HepG2 (cell line): ENCODE measurements around the gene ALDH18A1. TPM values are rescaled to one million over a fixed set of nuclear protein-coding genes. Genes with fewer than 3 reads are reported as not detected.

Experiments used
- CBX5 ChIP-seq: sonication (generic); formaldehyde crosslinking; IDR thresholded peaks from 2 replicates; pipeline ENCODE4 v1.4.0; 2020; ENCODE audit warnings: missing genetic modification reagents, borderline replicate concordance
- CCDC6 ChIP-seq: sonication (generic); formaldehyde crosslinking; IDR thresholded peaks from 2 replicates; pipeline ENCODE4 v1.8.1; 2022; ENCODE audit warnings: mild to moderate bottlenecking, missing genetic modification reagents, moderate library complexity
- ELF3 ChIP-seq: IDR thresholded peaks from 2 replicates; pipeline ENCODE4 v1.6.1; 2016; ENCODE audit warnings: missing genetic modification reagents, missing compliant biosample characterization
- ETV6 ChIP-seq: sonication (generic); formaldehyde crosslinking; conservative IDR thresholded peaks from 2 replicates; pipeline ENCODE4 v1.4.0; 2020; ENCODE audit warnings: missing genetic modification reagents
- FOXP1 ChIP-seq, 2 experiments: fragments of 450-650 bp in 1 of 2; IDR thresholded peaks; 2 replicates each; pipeline ENCODE4 v1.6.1; 2017 to 2018; ENCODE audit warnings: antibody characterized with exemption in 1 of 2
- FOXP4 ChIP-seq: sonication (generic); formaldehyde crosslinking; IDR thresholded peaks from 2 replicates; pipeline ENCODE4 v1.4.0; 2020; ENCODE audit warnings: missing genetic modification reagents
- IRF2 ChIP-seq: IDR thresholded peaks from 2 replicates; pipeline ENCODE4 v1.6.1; 2018; ENCODE audit warnings: missing genetic modification reagents, missing compliant biosample characterization
- ISL2 ChIP-seq: sonication (generic); formaldehyde crosslinking; IDR thresholded peaks from 2 replicates; pipeline ENCODE4 v1.5.0; 2020; ENCODE audit warnings: missing genetic modification reagents
- LCORL ChIP-seq, 2 experiments: fragments of 450-650 bp in 1 of 2; sonication (generic) in 1 of 2; formaldehyde crosslinking in 1 of 2; IDR thresholded peaks; 2 replicates each; pipeline versions ENCODE4 v1.5.0 to v1.6.1; 2017 to 2020; ENCODE audit warnings: antibody characterized with exemption in 1 of 2, missing genetic modification reagents in 1 of 2
- MED1 ChIP-seq: sonication (generic); formaldehyde crosslinking; IDR thresholded peaks from 2 replicates; pipeline ENCODE4 v1.4.0; 2020; ENCODE audit warnings: missing genetic modification reagents
- PITX1 ChIP-seq: sonication (generic); formaldehyde crosslinking; IDR thresholded peaks from 2 replicates; pipeline ENCODE4 v1.5.1; 2020; ENCODE audit warnings: mild to moderate bottlenecking, missing genetic modification reagents
- PRPF4 ChIP-seq: fragments of 200-400 bp; formaldehyde crosslinking; IDR thresholded peaks from 2 replicates; pipeline ENCODE4 v1.6.1; 2016; ENCODE audit warnings: low read length, low read depth; ENCODE audit not compliant: poor library complexity, severe bottlenecking
- RXRB ChIP-seq: IDR thresholded peaks from 2 replicates; pipeline ENCODE4 v1.6.1; 2016; ENCODE audit warnings: borderline replicate concordance, missing genetic modification reagents, missing compliant biosample characterization
- SCMH1 ChIP-seq: sonication (generic); formaldehyde crosslinking; IDR thresholded peaks from 2 replicates; pipeline ENCODE4 v1.9.0; 2021; ENCODE audit warnings: missing genetic modification reagents, mild to moderate bottlenecking, borderline replicate concordance
- SMC3 ChIP-seq: IDR thresholded peaks from 2 replicates; pipeline ENCODE4 v1.6.1; 2011; ENCODE audit warnings: low read length, improper control_type of control experiment
- SOX6 ChIP-seq, 2 experiments: fragments of 450-650 bp in 1 of 2; sonication (generic) in 1 of 2; formaldehyde crosslinking in 1 of 2; IDR thresholded peaks; 2 replicates each; pipeline versions ENCODE4 v1.4.0 to v1.6.1; 2017 to 2020; ENCODE audit warnings: antibody characterized with exemption in 1 of 2, mild to moderate bottlenecking in 1 of 2, missing genetic modification reagents in 1 of 2
- ZBTB20 ChIP-seq: sonication (generic); formaldehyde crosslinking; IDR thresholded peaks from 2 replicates; pipeline ENCODE4 v1.8.1; 2023; ENCODE audit warnings: missing genetic modification reagents, low read depth, mild to moderate bottlenecking, borderline replicate concordance
- ZFP82 ChIP-seq: sonication (generic); formaldehyde crosslinking; IDR thresholded peaks from 2 replicates; pipeline ENCODE4 v1.5.1; 2020; ENCODE audit warnings: mild to moderate bottlenecking, missing genetic modification reagents, borderline replicate concordance
- ZKSCAN1 ChIP-seq: fragments of 150-350 bp; IDR thresholded peaks from 2 replicates; pipeline ENCODE4 v1.6.1; 2014; ENCODE audit warnings: low read length
- ZNF564 ChIP-seq: sonication (generic); formaldehyde crosslinking; IDR thresholded peaks from 2 replicates; pipeline ENCODE4 v1.8.1; 2023; ENCODE audit warnings: mild to moderate bottlenecking, missing genetic modification reagents
- ZNF709 ChIP-seq: sonication (generic); formaldehyde crosslinking; IDR thresholded peaks from 2 replicates; pipeline ENCODE4 v1.5.0; 2020; ENCODE audit warnings: mild to moderate bottlenecking, missing genetic modification reagents
- ZNF724P ChIP-seq: sonication (generic); formaldehyde crosslinking; IDR thresholded peaks from 2 replicates; pipeline ENCODE4 v1.8.0; 2022; ENCODE audit warnings: missing genetic modification reagents, borderline replicate concordance
- ZSCAN21 ChIP-seq: sonication (generic); formaldehyde crosslinking; IDR thresholded peaks from 2 replicates; pipeline ENCODE4 v1.8.0; 2022; ENCODE audit warnings: mild to moderate bottlenecking, missing genetic modification reagents, moderate library complexity, borderline replicate concordance
- polyA plus RNA-seq, 8 experiments: library from polyadenylated mRNA; depleted of rRNA in 3 of 8; stranded (reverse) in 7 of 8; unstranded in 1 of 8; fragments of >200 nt; fragmentation: Illumina TruSeq in 4 of 8; extraction: Trizol in 4 of 8; gene quantifications; 2 replicates each; pipeline versions ENCODE4 v1.2.1 to v1.2.3, GENCODE V29; 2011 to 2016; ENCODE audit warnings: low read depth in 4 of 8, missing spikeins in 1 of 8, mixed read lengths in 1 of 8; ENCODE audit not compliant: insufficient read depth in 1 of 8
- total RNA-seq, 5 experiments: library from RNA; depleted of rRNA; stranded (reverse); fragments of >200 nt; fragmentation: Illumina TruSeq; extraction: Trizol; gene quantifications; 2 replicates each; pipeline ENCODE4 v1.2.3, GENCODE V29; 2016; ENCODE audit warnings: low read depth in 1 of 5
- TF ChIP-seq, protein P1 (sequence below): sonication (generic); formaldehyde crosslinking; IDR thresholded peaks from 2 replicates; pipeline ENCODE4 v1.8.0; 2022; ENCODE audit warnings: missing genetic modification reagents, mild to moderate bottlenecking, moderate library complexity, borderline replicate concordance
- TF ChIP-seq, protein P2 (sequence below): sonication (generic); formaldehyde crosslinking; IDR thresholded peaks from 2 replicates; pipeline ENCODE4 v1.8.0; 2022; ENCODE audit warnings: mild to moderate bottlenecking, missing genetic modification reagents

Gene ALDH18A1
- total and polyA plus RNA-seq, 2 of the 13 experiments (the other 11 are each of a cell fraction or from before 2014, with no cell fraction given), result 180 to 263 TPM

DNA sequence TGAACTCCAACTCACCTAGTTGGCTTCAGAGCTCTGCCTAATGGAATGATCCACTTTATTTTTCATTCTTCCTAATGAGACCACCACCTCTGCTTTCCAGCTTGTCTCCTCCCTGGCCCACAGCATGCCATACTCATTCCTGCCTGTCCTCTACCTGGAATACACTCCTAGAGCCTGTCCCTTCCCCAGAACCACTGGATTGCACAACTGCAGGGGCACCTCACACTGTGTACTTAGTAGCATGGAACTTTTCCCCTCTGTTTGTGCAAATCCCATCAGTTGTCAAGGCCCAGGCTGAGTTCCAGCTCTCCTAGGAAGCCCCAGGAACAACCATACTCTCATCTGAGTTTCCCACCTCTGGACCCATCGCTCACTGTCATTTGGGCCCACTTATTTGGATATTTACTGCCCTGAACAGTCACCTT is 15.6 kb downstream of the ALDH18A1 start (continued):
- TF ChIP-seq FOXP4 (CRISPR knock-in tag) (peak; percentile 69), PITX1 (CRISPR knock-in tag) (peak; percentile 86; the same call in 1 of the 2 replicates), ZKSCAN1 (peak; percentile 53; the same call in 1 of the 2 replicates), LCORL (IDR thresholded peaks at IDR 0.05) (no peak), LCORL (CRISPR knock-in tag; IDR thresholded peaks at IDR 0.05) (peak; percentile 88), RXRB (peak; percentile 42; the same call in 1 of the 2 replicates), ZNF724P (CRISPR knock-in tag) (peak; percentile 51; the same call in 1 of the 2 replicates), SMC3 (peak; percentile 41; the same call in 1 of the 2 replicates), MED1 (CRISPR knock-in tag) (peak; percentile 79), ZNF564 (CRISPR knock-in tag) (peak; percentile 85; the same call in 1 of the 2 replicates), ZBTB20 (peak; percentile 85; the same call in 1 of the 2 replicates), PRPF4 (no peak), ISL2 (CRISPR knock-in tag) (0 out of 2 replicates have a peak, but pooled peaks have one; percentile 67), CBX5 (CRISPR knock-in tag) (peak; percentile 85; the same call in 1 of the 2 replicates), SCMH1 (CRISPR knock-in tag) (no peak), ZSCAN21 (CRISPR knock-in tag) (peak; percentile 82; the same call in 1 of the 2 replicates), ZFP82 (CRISPR knock-in tag) (peak; percentile 73; the same call in 1 of the 2 replicates), SOX6 (IDR thresholded peaks at IDR 0.05) (no peak), SOX6 (CRISPR knock-in tag; IDR thresholded peaks at IDR 0.05) (peak; percentile 77), ZNF709 (CRISPR knock-in tag) (peak; percentile 77; the same call in 1 of the 2 replicates), IRF2 (CRISPR knock-in tag) (peak; percentile 64; the same call in 1 of the 2 replicates), ELF3 (peak; percentile 51; the same call in 1 of the 2 replicates), CCDC6 (CRISPR knock-in tag) (0 out of 2 replicates have a peak, but pooled peaks have one; percentile 65), ETV6 (no peak), FOXP1 (IDR thresholded peaks at IDR 0.05) (no peak), FOXP1 (CRISPR knock-in tag; IDR thresholded peaks at IDR 0.05) (peak; percentile 46; the same call in 1 of the 2 replicates)
- TF ChIP-seq, protein P1, sequence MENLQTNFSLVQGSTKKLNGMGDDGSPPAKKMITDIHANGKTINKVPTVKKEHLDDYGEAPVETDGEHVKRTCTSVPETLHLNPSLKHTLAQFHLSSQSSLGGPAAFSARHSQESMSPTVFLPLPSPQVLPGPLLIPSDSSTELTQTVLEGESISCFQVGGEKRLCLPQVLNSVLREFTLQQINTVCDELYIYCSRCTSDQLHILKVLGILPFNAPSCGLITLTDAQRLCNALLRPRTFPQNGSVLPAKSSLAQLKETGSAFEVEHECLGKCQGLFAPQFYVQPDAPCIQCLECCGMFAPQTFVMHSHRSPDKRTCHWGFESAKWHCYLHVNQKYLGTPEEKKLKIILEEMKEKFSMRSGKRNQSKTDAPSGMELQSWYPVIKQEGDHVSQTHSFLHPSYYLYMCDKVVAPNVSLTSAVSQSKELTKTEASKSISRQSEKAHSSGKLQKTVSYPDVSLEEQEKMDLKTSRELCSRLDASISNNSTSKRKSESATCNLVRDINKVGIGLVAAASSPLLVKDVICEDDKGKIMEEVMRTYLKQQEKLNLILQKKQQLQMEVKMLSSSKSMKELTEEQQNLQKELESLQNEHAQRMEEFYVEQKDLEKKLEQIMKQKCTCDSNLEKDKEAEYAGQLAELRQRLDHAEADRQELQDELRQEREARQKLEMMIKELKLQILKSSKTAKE (CRISPR knock-in tag), result peak; percentile 50; the same call in 1 of the 2 replicates
- TF ChIP-seq, protein P2, sequence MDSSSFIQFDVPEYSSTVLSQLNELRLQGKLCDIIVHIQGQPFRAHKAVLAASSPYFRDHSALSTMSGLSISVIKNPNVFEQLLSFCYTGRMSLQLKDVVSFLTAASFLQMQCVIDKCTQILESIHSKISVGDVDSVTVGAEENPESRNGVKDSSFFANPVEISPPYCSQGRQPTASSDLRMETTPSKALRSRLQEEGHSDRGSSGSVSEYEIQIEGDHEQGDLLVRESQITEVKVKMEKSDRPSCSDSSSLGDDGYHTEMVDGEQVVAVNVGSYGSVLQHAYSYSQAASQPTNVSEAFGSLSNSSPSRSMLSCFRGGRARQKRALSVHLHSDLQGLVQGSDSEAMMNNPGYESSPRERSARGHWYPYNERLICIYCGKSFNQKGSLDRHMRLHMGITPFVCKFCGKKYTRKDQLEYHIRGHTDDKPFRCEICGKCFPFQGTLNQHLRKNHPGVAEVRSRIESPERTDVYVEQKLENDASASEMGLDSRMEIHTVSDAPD (CRISPR knock-in tag), result peak; percentile 35; the same call in 1 of the 2 replicates
